Measurements from ENCODE around the gene RNF144A. TPM values are rescaled to one million over a fixed set of nuclear protein-coding genes. Genes with fewer than 3 reads are reported as not detected.

Gene RNF144A
- total RNA-seq, 4 donors from 2014 or later: 9.1 to 16.5 (median 13.9) TPM

DNA sequence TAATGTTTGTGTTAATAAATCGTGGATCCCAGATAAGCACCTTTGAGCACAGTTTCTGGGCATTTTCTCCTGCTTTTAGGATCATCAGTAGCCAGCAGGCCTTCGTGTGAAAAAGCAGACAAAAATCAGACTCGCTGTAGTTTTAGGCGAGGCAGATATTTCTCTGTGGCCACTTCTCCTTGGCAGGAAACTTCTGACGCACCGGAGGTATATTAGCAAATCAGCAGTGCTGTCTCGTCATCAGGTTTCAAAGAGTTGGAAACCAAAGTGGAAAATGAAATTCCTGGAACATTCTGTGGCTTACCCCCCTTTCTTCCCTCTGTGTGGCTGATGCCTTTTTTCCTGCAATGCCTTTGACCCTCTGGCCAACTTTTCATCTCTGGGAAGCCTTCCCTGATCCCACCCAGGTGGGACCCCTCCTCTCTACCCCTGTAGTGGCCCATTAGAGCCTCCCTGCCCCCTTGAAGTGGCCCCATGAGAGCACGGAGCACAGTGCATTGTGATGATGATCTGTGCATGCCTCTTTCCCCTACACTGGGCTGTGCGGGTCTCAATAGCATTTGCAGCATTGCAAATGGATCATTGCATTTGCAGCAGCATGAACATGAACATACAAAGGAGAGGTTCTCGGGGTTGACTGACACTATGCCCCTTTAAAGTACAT lies 93.3 kb downstream of the RNF144A start:
- peaks cover 0 to 15% (median 0%) of the 10 kb centered on the region in 4 donors for H3K4me1 ChIP-seq
- H3K4me3 ChIP-seq: no peak overlapping the region
- no peak for TF ChIP-seq POLR2A (IDR thresholded peaks at IDR 0.05)
- TF ChIP-seq CTCF (IDR thresholded peaks at IDR 0.05): no peak
- no peaks in the 10 kb centered on the region for H3K27me3 ChIP-seq
- no peak for DNase-seq
- peak overlapping the region in 1 of 4 donors; percentile 14 for H3K27ac ChIP-seq
- no peaks in the 10 kb centered on the region for H3K9me3 ChIP-seq
- no peaks in the 10 kb centered on the region for H3K36me3 ChIP-seq

- DNase-seq: no peak
- TF ChIP-seq POLR2A (IDR thresholded peaks at IDR 0.05) (no peak), CTCF (IDR thresholded peaks at IDR 0.05) (no peak)
- Histone ChIP-seq H3K4me3 (no peak overlapping the region), H3K36me3 (no peaks in the 10 kb centered on the region), H3K4me1 (peaks cover 0 to 17% (median 0%) of the 10 kb centered on the region in 4 donors), H3K9me3 (no peaks in the 10 kb centered on the region), H3K27ac (no peak overlapping the region), H3K27me3 (no peaks in the 10 kb centered on the region)
Observed at GRCh38 chr2:7011356-7012083, 94.3 kb downstream of the RNF144A start.

DNA sequence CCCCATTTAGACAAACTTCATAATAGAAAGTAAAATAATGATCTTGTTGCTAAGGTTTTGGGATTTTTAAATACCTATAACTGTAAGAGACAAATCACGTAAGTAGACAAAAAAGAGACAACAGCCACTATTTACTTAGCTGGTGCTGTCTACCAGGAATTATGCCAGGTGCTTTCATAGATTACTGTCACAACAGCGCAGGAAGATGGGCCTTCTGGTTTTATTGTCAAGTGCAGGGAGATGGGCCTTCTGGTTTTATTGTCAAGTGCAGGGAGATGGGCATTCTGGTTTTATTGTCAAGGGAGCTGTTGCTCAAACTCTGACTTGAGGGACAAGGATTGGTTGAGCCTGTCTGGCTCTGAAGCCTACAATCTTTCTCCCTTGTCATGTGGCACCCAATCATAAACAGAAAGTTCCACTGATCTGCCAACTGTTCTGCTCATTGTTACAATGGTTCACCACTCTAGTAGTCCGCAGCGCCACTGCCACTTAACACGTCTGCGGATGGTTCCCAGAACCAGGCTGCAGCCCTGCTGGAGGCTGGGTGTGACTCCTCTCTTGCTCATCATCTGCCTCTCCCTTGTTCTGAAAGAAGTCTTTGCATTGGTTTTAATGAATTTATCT lies 95.0 kb downstream of the RNF144A start:
- no peak for DNase-seq
- no peaks in the 10 kb centered on the region for H3K9me3 ChIP-seq
- TF ChIP-seq POLR2A (IDR thresholded peaks at IDR 0.05) (no peak), CTCF (IDR thresholded peaks at IDR 0.05) (no peak)
- peaks cover 0 to 17% (median 0%) of the 10 kb centered on the region in 4 donors for H3K4me1 ChIP-seq
- no peaks in the 10 kb centered on the region for H3K36me3 ChIP-seq
- H3K27me3 ChIP-seq: no peaks in the 10 kb centered on the region
- no peak overlapping the region for H3K4me3 ChIP-seq
- no peak overlapping the region for H3K27ac ChIP-seq

GRCh38 chr2:7013471-7014160 lies 96.4 kb downstream of the RNF144A start:
- Histone ChIP-seq H3K9me3 (no peaks in the 10 kb centered on the region), H3K36me3 (no peaks in the 10 kb centered on the region), H3K4me1 (peaks cover 0 to 12% (median 0%) of the 10 kb centered on the region in 4 donors), H3K27me3 (no peaks in the 10 kb centered on the region), H3K4me3 (no peak overlapping the region), H3K27ac (no peak overlapping the region)
- TF ChIP-seq POLR2A (IDR thresholded peaks at IDR 0.05) (no peak), CTCF (IDR thresholded peaks at IDR 0.05) (no peak)
- no peak for DNase-seq

DNA sequence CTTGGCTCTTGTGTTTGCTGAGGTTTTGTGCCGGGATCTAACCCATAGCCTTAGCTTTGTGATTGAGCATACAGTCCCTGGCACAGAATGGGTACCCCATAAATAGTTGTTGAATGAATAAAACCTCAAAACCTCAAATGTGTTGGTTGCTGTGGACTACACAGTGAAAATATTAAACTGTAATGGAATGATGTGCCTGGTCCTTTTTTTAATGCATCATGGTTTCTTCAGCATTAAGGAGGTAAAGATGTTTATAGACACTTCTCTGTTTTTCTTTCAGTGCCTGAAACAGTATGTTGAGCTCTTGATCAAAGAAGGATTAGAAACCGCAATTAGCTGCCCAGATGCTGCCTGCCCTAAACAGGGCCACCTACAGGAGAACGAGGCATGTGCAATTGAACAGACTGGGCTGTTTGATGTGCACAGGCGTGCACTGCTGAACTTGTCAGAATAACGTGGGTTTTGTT lies 97.0 kb downstream of the RNF144A start:
- peaks cover 0 to 6% (median 0%) of the 10 kb centered on the region in 4 donors for H3K4me1 ChIP-seq
- peak in 2 of 3 donors; percentile 40 to 61 for DNase-seq

More for the DNA sequence above, 97.0 kb downstream of the RNF144A start:
- TF ChIP-seq CTCF (IDR thresholded peaks at IDR 0.05): peak; percentile 9 to 53 (median 30)
- TF ChIP-seq POLR2A (IDR thresholded peaks at IDR 0.05): no peak
- H3K36me3 ChIP-seq: no peaks in the 10 kb centered on the region
- H3K27ac ChIP-seq: no peak overlapping the region
- no peaks in the 10 kb centered on the region for H3K9me3 ChIP-seq
- H3K27me3 ChIP-seq: no peaks in the 10 kb centered on the region
- H3K4me3 ChIP-seq: no peak overlapping the region

Data from Peyer's patch (tissue), 4 donors.